GM10248 (cell line): ENCODE data around the gene RHOXF1.
"Not testable (repeated sequence)": the region's sequence is repeated elsewhere in the genome, so short reads cannot be mapped to it uniquely, and the experiment has no call there.

Experiments
- CTCF ChIA-PET: fragments of 300-600 bp; sonication (Branson Sonifier 250); formaldehyde crosslinking; extraction: SDS; loops from one replicate; lab custom pipeline; 2021; ENCODE audit warnings: antibody characterized with exemption; lab: Yijun Ruan, JAX
- POLR2A ChIA-PET: fragments of 350-650 bp; sonication (Branson Sonifier 250); formaldehyde crosslinking; extraction: SDS; loops from one replicate; lab custom pipeline; 2020; ENCODE audit warnings: antibody characterized with exemption; lab: Yijun Ruan, JAX
- DNase-seq: peaks from one replicate; pipeline ENCODE4 v3.0.0; 2012; ENCODE audit errors: extremely low spot score
- TF ChIP-seq, protein P1 (sequence below): IDR thresholded peaks from 2 replicates; pipeline ENCODE4 v1.5.1; 2012; ENCODE audit warnings: mild to moderate bottlenecking, low read depth; ENCODE audit errors: extremely low read depth, missing control alignments, control extremely low read depth

RHOXF1 gene

GRCh38 chrX:120111611-120112010 is 4.1 kb downstream of the RHOXF1 start:
- TF ChIP-seq, protein P1, sequence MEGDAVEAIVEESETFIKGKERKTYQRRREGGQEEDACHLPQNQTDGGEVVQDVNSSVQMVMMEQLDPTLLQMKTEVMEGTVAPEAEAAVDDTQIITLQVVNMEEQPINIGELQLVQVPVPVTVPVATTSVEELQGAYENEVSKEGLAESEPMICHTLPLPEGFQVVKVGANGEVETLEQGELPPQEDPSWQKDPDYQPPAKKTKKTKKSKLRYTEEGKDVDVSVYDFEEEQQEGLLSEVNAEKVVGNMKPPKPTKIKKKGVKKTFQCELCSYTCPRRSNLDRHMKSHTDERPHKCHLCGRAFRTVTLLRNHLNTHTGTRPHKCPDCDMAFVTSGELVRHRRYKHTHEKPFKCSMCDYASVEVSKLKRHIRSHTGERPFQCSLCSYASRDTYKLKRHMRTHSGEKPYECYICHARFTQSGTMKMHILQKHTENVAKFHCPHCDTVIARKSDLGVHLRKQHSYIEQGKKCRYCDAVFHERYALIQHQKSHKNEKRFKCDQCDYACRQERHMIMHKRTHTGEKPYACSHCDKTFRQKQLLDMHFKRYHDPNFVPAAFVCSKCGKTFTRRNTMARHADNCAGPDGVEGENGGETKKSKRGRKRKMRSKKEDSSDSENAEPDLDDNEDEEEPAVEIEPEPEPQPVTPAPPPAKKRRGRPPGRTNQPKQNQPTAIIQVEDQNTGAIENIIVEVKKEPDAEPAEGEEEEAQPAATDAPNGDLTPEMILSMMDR: no peak
- ChIA-PET POLR2A (no interaction called here), CTCF (no interaction called here)
- no peak for DNase-seq

DNA sequence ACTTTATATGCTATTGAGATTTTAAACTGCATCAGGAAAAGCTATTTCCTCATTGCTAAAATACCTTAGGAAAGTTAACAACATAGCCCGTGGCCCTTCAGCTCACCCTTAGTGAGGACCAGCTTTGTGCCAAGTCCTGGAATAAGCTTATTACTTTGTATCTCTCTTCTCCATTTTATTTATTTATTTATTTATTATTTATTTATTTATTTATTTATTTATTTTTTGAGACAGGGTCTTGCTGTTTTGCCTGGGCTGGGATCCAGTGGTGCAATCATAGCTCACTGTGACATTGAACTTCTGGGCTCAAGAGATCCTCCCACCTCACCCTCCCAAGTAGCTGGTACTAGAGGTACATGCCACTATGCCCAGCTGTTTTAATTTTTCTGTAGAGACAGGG is 6.3 kb downstream of the RHOXF1 start:
- CTCF ChIA-PET: no interaction called here
- no peak for DNase-seq
- POLR2A ChIA-PET: no interaction called here
- TF ChIP-seq, protein P1: no peak

GRCh38 chrX:120104707-120105106 is 11.0 kb downstream of the RHOXF1 start:
- DNase-seq, POLR2A ChIA-PET, CTCF ChIA-PET: not testable (repeated sequence)

DNA sequence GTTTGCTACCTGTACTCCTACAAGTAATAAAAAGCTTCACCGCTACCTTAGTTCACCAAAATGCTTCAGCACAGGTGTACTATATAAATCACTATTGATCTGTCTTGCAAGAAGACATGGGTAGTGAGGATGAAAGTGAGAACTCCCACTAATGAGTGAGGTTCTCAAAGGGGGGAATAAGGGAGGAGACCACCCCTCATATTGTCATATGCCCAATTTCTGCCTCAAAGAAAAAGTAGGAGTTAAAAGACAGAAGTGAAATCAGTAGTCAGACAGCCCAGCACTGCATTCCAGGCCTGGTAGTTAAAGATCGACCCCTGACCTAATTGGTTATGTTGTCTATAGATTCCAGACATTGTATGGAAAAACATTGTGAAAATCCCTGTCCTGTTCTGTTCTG is 14.7 kb downstream of the RHOXF1 start:
- CTCF ChIA-PET, POLR2A ChIA-PET, DNase-seq: not testable (repeated sequence)

DNA sequence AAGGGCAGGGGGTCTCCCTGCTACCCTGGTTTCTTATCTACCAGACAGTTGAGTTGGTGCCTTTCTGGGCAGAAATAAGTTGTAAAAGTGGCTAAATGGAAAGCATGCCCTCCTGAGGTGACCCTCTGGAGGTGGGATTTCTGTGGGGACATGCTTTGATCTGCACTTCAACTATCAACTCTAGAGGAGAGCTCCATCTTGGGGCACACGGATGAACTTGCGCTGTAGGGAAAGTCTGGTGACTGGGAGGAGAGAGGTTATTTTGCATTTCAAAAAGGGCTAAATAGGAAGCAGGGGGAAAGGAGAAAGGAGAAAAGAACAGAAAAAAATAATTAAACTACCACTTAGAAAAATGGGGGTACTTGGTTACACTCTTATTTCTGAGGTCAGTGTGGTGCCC is 25.5 kb downstream of the RHOXF1 start:
- DNase-seq: no peak
- ChIA-PET CTCF (interaction anchor here (1.3 to 1.5 kb wide), 3 partner anchors 23 to 124 kb away, joined by 3 to 4 read pairs (median 3); no protein-coding TSS in a partner anchor), POLR2A (no interaction called here)
- TF ChIP-seq, protein P1: peak; percentile 6

- TF ChIP-seq, protein P1: no peak
- ChIA-PET POLR2A (no interaction called here), CTCF (no interaction called here)
- no peak for DNase-seq
These were observed 28.3 kb downstream of the RHOXF1 start for GRCh38 chrX:120087289-120088017.

- POLR2A ChIA-PET, DNase-seq, CTCF ChIA-PET: not testable (repeated sequence)
These were observed 30.0 kb downstream of the RHOXF1 start for GRCh38 chrX:120085553-120086185.

DNA sequence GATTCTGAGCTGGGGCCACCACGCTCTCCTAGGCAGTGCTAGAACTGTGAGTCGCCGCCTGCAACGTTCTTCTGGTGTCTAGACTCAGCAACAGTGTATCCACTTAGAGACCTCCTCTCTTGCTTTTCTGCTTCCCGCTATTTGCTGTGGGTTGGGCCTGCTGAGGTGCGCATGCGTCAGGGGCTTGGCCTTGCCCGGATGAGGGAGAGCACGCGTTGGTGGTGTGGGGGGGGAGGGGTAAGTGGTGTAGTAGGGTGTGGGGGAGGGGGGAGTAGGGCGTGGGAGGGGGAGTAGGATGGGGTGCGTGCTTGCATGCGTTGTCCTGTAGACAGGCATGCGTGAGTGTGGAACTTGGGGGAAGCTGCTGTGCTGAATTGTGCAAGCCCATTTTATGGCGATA is 38.1 kb downstream of the RHOXF1 start, which contains the start of gene RHOXF2B:
RHOXF2B (minus strand) TSS at position 101 of the 400 bp plus-strand sequence. CDS start 138 bp downstream, outside the sequence.
- CTCF ChIA-PET, POLR2A ChIA-PET, DNase-seq: not testable (repeated sequence)

- POLR2A ChIA-PET, CTCF ChIA-PET, DNase-seq: not testable (repeated sequence)
These were observed 49.5 kb downstream of the RHOXF1 start for GRCh38 chrX:120066169-120066568.
